ENCODE data around the gene RAB10.
"Not testable (repeated sequence)": the region's sequence is repeated elsewhere in the genome, so short reads cannot be mapped to it uniquely, and the experiment has no call there.

Gene RAB10

DNA sequence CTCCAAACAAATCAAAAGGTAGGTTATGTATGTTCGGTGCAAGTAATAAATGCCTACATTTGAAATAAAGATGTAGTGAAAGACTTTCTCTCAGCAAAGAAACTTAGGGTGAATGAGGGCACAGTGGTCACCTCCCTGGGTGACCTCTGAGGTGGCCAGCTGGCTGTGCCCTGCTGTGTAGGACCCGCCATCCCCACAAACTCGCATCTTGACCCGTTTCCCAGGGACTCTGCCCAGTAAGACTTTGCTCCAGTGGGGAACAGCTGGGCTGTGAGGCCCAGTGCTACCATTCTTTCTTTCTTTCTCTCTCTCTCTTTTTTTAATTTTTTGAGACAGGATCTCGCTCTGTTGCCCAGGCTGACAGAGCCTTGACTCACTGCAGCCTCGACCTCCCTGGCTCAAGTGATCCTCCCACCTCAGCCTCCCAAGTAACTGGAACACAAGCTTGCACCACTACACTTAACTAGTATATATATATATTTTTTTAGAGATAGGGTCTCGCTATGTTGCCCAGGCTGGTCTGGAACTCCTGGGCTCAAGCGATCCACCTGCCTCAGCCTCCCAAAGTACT, 130.8 kb downstream of the RAB10 start:
- DNase-seq: no peak

GRCh38 chr2:26165403-26165802, 131.5 kb downstream of the RAB10 start:
- DNase-seq: no peak

GRCh38 chr2:26166541-26166940, 132.7 kb downstream of the RAB10 start:
- not testable (repeated sequence) for DNase-seq

DNA sequence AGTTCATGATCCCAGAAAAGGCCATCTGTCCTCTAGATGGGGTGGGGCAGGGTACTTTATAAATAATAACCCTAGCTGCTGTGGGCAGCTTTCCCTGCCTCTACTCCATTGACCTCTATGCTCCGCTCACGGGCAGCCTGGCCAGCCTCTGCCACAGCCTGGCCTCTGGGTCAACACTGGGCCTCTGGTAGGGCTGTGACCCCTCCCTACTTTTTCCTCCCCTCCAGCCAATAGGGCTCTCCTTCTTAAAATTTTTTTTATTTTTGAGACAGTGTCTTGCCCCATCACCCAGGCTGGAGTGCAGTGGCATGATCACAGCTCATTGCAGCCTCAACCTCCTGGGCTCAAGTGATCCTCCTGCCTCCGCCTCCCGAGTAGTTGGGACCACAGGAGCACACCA, 134.9 kb downstream of the RAB10 start:
- no peak for DNase-seq

GRCh38 chr2:26169226-26169625, 135.3 kb downstream of the RAB10 start:
- DNase-seq: no peak

DNA sequence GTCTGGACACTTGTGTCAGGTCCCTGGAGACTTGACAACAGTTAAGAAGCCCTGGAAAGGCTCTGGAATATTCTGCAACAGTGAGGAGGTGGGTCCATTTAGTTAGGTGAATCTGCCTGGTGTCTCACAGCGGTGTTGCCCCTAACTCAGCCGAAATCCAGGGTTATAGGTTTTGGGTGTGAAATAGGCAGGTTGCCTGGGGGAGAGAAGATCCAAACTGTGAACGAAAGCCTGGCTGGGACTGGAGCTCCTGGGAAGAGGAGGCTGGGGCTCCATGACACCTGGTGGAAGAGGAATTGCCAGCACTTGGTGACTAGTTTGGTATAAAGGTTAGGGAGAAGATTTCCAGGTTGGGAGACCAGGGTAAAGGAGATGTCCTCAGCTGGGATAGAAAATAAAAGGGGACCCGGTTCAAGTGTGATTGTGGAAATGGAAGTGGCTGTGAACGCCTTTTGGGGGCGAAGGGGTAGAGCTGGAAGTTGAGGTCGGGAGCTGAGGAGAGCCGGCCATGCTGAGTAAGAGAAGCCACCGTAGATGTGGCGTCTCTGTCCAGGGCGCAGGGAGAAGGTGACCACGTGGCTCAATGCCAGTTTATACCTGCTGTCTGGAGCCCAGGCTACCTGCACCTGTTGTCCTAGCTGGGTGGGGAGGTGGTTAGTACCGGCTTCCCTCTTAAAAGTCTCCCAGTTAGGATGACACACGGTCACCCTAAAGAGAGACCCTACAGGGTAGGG, 136.0 kb downstream of the RAB10 start:
- DNase-seq: no peak

DNA sequence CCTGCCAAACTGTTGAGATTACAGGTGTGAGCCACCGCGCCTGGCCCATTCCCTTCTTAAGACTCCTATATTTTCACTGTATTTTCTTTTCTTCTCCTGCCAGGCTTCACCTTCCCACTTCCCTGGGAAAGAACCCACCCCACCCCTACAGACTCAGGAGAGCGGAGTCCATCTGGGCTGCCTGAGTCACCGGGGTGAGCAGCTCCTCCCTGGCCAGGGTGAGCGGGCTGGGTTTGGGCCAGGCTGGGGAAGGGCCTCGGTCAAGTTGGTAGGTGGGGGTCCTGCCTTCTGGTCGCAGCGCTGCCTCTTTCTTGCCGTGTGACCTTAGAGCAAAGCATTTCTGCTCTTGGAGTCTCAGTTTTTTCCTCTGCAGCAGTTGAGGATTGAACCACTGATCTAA, 136.9 kb downstream of the RAB10 start:
- no peak for DNase-seq

GRCh38 chr2:26172189-26172870, 138.4 kb downstream of the RAB10 start:
- no peak for DNase-seq

DNA sequence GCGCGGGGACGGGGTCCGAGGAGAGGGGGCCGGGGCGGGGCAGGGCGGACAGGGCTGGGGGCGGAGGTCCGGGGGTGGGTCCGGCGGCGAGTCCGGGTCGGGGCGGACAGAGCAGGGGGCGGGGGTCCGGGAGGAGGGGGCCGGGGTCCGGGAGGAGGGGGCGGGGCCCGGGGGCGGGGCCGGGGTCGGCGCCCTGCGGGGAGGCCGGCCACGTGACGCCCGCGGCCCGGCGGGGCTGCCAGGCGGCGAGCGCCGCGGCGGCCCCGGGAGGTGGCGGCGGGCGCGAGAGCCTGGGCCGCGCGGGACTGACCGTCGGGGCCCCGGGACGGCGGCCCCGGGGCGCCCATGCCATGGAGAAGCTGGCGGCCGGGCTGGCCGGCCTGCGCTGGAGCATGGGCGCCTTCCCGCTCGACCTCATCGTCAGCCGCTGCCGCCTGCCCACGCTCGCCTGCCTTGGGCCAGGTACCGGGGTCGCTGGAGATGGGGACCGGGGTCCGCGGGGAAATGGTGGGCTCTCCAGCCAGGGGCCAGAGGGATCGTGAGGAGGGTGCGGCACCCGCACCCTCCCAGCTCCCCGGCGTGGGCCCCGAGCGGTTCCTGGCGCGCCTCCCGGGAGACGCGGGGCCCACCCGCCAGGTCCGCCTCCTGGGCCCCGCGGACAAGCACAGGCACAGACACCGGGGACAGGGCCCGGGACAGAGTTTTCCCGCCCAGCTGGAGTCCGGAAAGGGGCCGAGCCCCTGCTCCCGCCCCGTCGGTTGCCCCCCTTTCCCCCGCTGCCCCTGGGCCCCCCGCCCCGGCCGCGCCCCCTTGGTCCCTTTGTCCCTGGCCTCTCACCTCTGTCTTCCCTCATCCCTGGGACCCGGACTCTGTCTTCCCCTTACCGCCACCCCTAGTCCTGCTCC, 139.2 kb downstream of the RAB10 start, which contains the start of gene GAREM2:
Gene GAREM2, plus strand, starts transcription at position 218 of the 905 bp plus-strand sequence. Its CDS starts 133 bp downstream, at position 351.
- DNase-seq: no peak

- DNase-seq: no peak
Observed at GRCh38 chr2:26173776-26174482, 140.0 kb downstream of the RAB10 start.

DNA sequence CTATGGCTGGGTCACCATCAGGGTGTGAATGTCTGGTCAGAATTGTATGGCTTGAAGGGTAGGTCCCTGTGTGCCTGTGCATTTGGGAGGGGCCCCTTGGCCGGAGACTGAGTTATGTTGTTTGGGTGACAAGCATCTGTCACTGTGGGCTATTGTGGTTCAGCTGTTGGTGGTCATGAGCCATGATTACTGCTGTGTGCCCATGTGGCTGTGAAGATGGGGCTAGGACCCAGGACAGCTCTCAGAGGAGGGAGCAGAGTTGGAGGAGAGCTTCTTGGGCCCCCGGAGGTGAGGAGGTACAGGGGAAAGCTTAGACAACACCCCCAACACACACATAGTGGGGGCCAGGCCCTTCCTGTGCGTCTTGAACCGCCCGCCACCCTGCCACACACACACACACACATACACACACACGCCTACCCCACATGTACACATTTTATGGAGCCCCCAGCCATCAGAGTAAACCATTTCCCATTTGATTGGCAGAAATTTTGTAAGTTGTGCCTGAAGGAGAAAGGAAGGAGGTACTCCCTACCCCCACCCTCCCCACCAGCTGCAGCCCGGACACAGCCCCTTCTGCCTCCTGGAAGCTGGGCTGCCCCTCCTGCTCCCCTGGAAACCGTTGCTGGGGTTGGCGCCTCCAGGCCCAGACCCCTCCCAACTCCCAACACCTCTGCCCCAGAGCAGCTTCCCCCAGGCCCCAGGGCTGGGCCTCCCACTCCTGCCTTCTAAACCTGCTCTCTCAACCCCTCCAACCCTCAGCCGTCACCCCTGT, 141.0 kb downstream of the RAB10 start:
- no peak for DNase-seq

DNA sequence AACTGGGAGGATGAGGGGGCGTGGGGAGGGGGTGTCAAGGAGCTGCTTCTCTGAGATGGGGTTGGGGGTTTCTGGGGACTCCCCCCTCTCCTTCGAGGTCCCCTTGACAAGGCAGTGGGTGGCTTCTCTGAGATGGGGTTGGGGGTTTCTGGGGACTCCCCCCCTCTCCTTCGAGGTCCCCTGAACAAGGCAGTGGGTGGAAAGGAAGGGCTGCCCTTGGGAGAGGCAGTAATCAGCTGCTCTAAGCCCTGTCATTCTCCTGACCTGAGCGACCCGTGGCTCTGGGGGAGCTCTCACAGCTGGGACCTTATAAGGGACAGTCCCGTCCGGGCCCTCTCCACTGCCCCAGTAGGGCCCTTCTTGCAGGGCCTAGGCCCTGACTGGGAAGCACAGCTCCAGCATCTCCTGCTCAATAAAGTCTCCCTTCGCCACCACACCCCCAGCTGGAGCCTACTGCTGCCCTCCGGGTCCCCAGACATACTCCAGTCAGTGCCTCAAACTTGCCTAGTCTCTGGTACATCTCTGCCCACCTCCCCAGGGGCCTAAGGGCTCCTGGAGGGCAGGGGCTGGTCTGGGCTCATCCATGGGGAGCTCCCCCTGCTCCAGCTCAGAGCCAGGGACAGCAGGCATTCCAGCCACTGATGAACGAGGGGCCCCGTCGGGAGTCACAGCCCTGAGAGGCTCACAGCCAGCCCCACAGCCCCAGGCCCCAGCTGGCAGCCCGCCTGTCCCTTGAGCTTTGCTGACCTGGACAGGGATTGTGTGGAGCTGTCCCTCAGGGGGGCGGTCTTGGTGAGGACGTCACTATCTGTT, 141.8 kb downstream of the RAB10 start:
- DNase-seq: no peak

DNA sequence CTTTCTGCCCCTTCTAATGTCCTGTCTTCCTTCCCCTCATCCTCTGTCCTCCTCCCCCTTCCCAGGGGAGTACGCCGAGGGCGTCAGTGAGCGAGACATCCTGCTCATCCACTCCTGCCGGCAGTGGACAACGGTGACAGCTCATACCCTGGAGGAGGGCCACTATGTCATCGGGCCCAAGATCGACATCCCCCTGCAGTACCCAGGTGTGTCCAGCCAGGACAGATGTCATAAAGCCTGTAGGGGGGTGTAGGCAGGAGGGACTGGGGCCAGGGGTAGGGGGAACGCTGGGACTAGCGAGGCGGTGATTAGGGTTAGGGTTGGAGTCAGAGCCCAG, 142.4 kb downstream of the RAB10 start:
- no peak for DNase-seq

GRCh38 chr2:26177122-26177521, 143.2 kb downstream of the RAB10 start:
- DNase-seq: no peak

DNA sequence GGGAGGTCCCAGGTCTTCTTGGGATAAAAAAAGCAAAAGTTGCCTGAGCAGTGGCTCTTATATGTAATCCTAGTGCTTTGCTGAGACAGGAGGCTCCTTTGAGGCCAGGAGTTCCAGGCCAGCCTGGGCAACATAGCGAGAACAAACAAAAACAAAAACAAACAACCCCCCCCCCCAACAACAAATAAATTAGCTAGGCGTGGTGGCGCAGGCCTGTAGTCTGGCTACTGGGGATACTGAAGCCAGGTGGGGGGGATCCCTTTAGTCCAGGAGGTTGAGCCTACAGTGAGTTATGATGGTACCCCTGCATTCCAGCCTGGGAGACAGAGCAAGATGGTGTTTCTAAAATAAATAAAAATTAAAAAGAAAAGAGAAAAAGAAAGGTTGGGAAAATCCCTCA, 144.4 kb downstream of the RAB10 start:
- DNase-seq: no peak

DNA sequence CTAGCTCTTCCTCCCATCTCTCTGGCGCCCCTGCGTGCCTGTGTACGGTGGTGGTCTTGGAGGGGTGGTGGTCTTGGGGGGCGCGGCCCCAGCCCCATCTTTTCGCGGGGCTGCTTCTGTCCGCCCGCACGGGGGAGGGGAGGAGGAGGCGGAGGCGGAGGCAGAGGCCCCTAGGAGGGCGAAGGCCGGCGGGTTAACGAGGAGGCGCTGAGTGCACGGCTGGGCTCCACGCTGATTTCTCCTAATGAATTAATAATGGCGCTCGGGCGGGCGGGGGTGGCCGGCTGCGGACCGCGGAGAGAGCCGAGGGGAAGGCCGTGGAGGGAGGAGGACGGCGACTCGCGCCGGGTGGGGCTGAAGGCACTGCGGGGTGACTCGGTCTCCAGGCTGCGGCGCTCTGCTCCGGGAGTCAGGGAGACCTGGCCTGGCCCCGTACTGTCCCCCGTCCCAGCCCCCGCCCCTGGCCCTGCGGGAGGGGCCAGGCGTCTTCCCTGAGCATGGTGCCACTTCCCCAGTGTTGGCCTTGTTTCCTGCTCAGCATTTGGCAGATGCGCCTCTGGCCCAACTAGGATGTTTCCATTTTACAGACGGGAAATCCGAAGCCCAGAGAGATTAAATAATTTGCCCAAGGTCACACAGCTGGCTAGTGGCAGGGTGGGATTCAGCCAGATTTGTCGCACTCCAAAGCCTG, 145.0 kb downstream of the RAB10 start:
- no peak for DNase-seq

DNA sequence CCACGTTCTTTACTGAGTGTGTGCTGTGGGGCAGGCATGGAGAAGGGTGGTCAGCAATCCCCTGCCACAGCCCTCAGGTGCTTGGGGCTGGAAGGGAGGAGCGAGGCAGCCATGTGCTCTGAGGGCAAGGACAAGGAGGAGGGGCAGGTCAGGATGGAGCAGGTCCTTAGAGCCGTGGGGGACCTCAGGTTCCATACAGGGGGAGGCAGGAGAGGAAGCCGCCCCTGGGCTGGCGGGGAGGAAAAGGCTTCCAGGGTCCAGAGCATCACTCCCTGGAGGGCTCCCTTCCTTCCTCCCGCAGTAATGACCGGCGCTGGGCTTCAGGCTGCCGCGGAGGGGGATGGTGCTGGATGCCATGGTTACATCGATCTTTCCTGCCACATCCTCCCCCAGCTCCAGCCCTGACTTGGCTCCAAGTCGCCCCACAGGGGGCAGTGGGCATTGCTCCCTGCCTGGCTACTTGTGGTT, 145.6 kb downstream of the RAB10 start:
- no peak for DNase-seq

DNA sequence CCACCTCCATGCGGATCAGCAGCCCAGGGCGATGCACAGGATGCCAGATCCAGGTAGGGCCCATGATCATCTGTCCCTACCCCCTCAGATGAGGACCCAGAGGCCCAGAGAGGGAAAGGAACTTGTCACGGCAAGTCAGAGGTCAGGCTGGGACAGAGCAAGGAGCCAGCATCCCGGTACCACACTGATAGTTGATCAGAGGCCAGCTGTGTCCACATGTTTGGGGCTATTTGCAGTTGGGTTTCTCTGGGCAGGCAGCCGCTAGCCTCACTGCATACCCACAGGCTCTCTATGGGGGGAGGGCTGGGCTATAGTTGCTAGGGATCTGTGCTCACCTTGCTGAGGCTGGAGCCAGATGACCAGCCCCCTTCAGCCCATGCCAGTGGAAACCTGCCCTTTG, 148.6 kb downstream of the RAB10 start:
- DNase-seq: no peak

- DNase-seq: no peak
Observed at GRCh38 chr2:26182887-26183630, 149.2 kb downstream of the RAB10 start.
